Testis (tissue), 2 donors: ENCODE data around the gene ZNF428.

ENCODE experiments used
- CTCF ChIP-seq, 3 experiments: fragments of 450-650 bp in 2 of 3; fragments of 200-600 bp in 1 of 3; sonication (generic) in 1 of 3; IDR thresholded peaks; one replicate each; pipeline ENCODE4 v1.5.1; 2016 to 2019; ENCODE audit warnings: antibody characterized with exemption in 3 of 3, mild to moderate bottlenecking in 2 of 3, moderate library complexity in 1 of 3
- POLR2A ChIP-seq: fragments of 450-650 bp; IDR thresholded peaks from one replicate; pipeline ENCODE4 v1.6.1; 2017; ENCODE audit warnings: antibody characterized with exemption, mild to moderate bottlenecking, moderate library complexity

DNA sequence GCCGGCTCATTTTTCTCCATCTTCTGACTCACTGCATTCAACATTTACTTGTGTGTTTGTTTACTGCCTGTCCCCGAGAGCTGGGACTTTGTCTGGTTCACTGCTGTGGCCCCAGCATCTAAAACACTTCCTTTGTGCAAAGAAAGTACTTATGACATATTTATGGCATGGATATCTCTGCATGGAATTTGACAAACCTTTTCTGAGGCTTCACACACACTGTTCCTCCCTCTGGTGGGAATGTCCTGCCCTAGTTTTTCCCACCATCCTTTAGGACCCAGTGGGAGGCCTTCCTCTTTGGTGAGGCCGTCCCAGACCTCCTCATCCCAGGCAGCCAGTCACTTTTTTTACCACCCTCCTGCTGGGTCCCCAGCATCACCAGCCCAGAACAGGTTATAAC is 8.9 kb downstream of the ZNF428 start:
- TF ChIP-seq CTCF (IDR thresholded peaks at IDR 0.05), result no peak
- no peak for TF ChIP-seq POLR2A
